GM23338 (cell line): ENCODE measurements around the gene MAN1C1. TPM values are rescaled to one million over a fixed set of nuclear protein-coding genes. Genes with fewer than 3 reads are reported as not detected.

Source experiments
- ATAC-seq: fragments of 200-7000 bp; cut with Tn5 transposase; 3 replicates; pipeline ENCODE4 v1.9.1; 2020
- DNase-seq: peaks from one replicate; pipeline ENCODE4 v3.0.0-alpha.2; 2015; ENCODE audit warnings: low spot score
- H2AFZ ChIP-seq: fragments of 200-600 bp; sonication (generic); 2 replicates; pipeline ENCODE4 v1.8.0; 2016; ENCODE audit warnings: antibody characterized with exemption, mild to moderate bottlenecking, moderate library complexity
- H3F3A ChIP-seq: fragments of 200-600 bp; sonication (generic); replicated peaks from 2 replicates; pipeline ENCODE4 v1.8.0; 2017; ENCODE audit warnings: antibody characterized with exemption, mixed run types, low read depth
- H3K27ac ChIP-seq: fragments of 200-600 bp; sonication (generic); 2 replicates; pipeline ENCODE4 v1.6.1; 2016; ENCODE audit warnings: low read depth
- H3K27me3 ChIP-seq: fragments of 200-600 bp; sonication (generic); 2 replicates; pipeline ENCODE4 v1.8.0; 2016; ENCODE audit warnings: mild to moderate bottlenecking, mixed run types, moderate library complexity; ENCODE audit not compliant: insufficient read depth
- H3K36me3 ChIP-seq: fragments of 200-600 bp; sonication (generic); 2 replicates; pipeline ENCODE4 v1.8.0; 2016; ENCODE audit warnings: mild to moderate bottlenecking; ENCODE audit not compliant: insufficient read depth
- H3K4me1 ChIP-seq: fragments of 200-600 bp; sonication (generic); 2 replicates; pipeline ENCODE4 v1.8.0; 2016; ENCODE audit warnings: mild to moderate bottlenecking, moderate library complexity; ENCODE audit not compliant: insufficient read depth
- H3K4me2 ChIP-seq: fragments of 200-600 bp; sonication (generic); 2 replicates; pipeline ENCODE4 v1.7.1; 2017; ENCODE audit warnings: mixed run types
- H3K4me3 ChIP-seq: fragments of 200-600 bp; sonication (generic); 2 replicates; pipeline ENCODE4 v1.6.1; 2016; ENCODE audit warnings: mixed run types
- H3K79me2 ChIP-seq: fragments of 200-600 bp; sonication (generic); replicated peaks from 2 replicates; pipeline ENCODE4 v1.8.0; 2017; ENCODE audit warnings: mild to moderate bottlenecking; ENCODE audit not compliant: insufficient read depth
- H3K9me2 ChIP-seq: fragments of 200-600 bp; sonication (generic); 2 replicates; pipeline ENCODE4 v1.8.0; 2017; ENCODE audit not compliant: insufficient read depth
- H4K20me1 ChIP-seq: fragments of 200-600 bp; sonication (generic); replicated peaks from 2 replicates; pipeline ENCODE4 v1.8.0; 2017; ENCODE audit warnings: mild to moderate bottlenecking; ENCODE audit not compliant: insufficient read depth
- H3K27ac Mint-ChIP-seq: 2 replicates; pipeline ENCODE4 v1.8.0; 2020; ENCODE audit warnings: inconsistent platforms, mild to moderate bottlenecking, moderate library complexity, mixed read lengths
- H3K27me3 Mint-ChIP-seq: 3 replicates; pipeline ENCODE4 v1.8.0; 2022; ENCODE audit warnings: low read depth, mild to moderate bottlenecking, moderate library complexity, mixed read lengths, inconsistent platforms; ENCODE audit not compliant: insufficient read depth, poor library complexity
- H3K36me3 Mint-ChIP-seq: 3 replicates; pipeline ENCODE4 v1.8.0; 2021; ENCODE audit warnings: low read depth, mild to moderate bottlenecking, inconsistent platforms, moderate library complexity, mixed read lengths
- H3K4me1 Mint-ChIP-seq: 3 replicates; pipeline ENCODE4 v1.8.0; 2020; ENCODE audit warnings: mild to moderate bottlenecking, inconsistent platforms, mixed read lengths
- H3K4me3 Mint-ChIP-seq: 3 replicates; pipeline ENCODE4 v1.8.0; 2021; ENCODE audit warnings: moderate library complexity, mild to moderate bottlenecking, inconsistent platforms, mixed read lengths
- H3K9me3 Mint-ChIP-seq: 3 replicates; pipeline ENCODE4 v1.8.0; 2020; ENCODE audit warnings: moderate library complexity, mild to moderate bottlenecking, inconsistent platforms, mixed read lengths
- ETS1 ChIP-seq: IDR thresholded peaks from 2 replicates; pipeline ENCODE4 v1.6.1; 2016; ENCODE audit warnings: antibody characterized with exemption
- JUNB ChIP-seq: IDR thresholded peaks from one replicate; pipeline ENCODE4 v1.6.1; 2016; ENCODE audit warnings: antibody characterized with exemption; ENCODE audit not compliant: unreplicated experiment
- POLR2AphosphoS5 ChIP-seq: IDR thresholded peaks from 2 replicates; pipeline ENCODE4 v1.6.1; 2016; ENCODE audit warnings: antibody characterized with exemption, low read depth
- ZNF114 ChIP-seq: fragments of 250-450 bp; sonication (Bioruptor Pico); IDR thresholded peaks from 2 replicates; pipeline ENCODE4 v1.5.0; 2020; ENCODE audit warnings: mild to moderate bottlenecking, moderate library complexity
- ZNF462 ChIP-seq: fragments of 250-450 bp; sonication (Bioruptor Pico); IDR thresholded peaks from 2 replicates; pipeline ENCODE4 v1.5.0; 2020; ENCODE audit warnings: mild to moderate bottlenecking, moderate library complexity
- polyA plus RNA-seq: library from polyadenylated mRNA; unstranded; fragments of >200 nt; fragmentation: Nextera tagmentation; extraction: Ambion mirVana; gene quantifications from 2 replicates; pipeline ENCODE4 v1.2.1, GENCODE V29; 2016
- total RNA-seq: library from RNA; depleted of rRNA; stranded (reverse); fragments of >200 nt; shearing (Covaris generic); gene quantifications from 2 replicates; pipeline ENCODE4 v1.2.3, GENCODE V29; 2014

MAN1C1 gene
- total and polyA plus RNA-seq, 2 experiments from 2014 or later, result 5.4 to 13.6 TPM

GRCh38 chr1:25819491-25820246, 203.1 kb downstream of the MAN1C1 start, which contains the start of gene MTFR1L:
Gene MTFR1L, plus strand, starts transcription at chr1:25819954. Its CDS starts 3,151 bp downstream, at chr1:25823105.
- Histone ChIP-seq H3K4me3 (peak within 1 kb of the TSS; percentile 94), H3F3A (peaks cover 18% of the 10 kb centered on the region), H3K36me3 (no peaks in the 10 kb centered on the region), H3K27ac (peak within 1 kb of the TSS; percentile 80), H3K9me2 (no peaks in the 10 kb centered on the region), H2AFZ (peak within 1 kb of the TSS; percentile 97), H3K4me1 (peaks cover 24% of the 10 kb centered on the region), H3K4me2 (peak within 1 kb of the TSS; percentile 99), H4K20me1 (0 out of 2 replicates have a peak, but pooled peaks cover 6% of the 10 kb centered on the region), H3K79me2 (0 out of 2 replicates have a peak, but pooled peaks cover 2% of the 10 kb centered on the region), H3K27me3 (peaks cover 13% of the 10 kb centered on the region)
- peaks cover 11% of the 10 kb centered on the region; the same call in 1 of the 3 replicates for H3K36me3 Mint-ChIP-seq
- peak; percentile 87 for ATAC-seq
- peak; percentile 92 for DNase-seq
- H3K4me1 Mint-ChIP-seq, result peaks cover 30% of the 10 kb centered on the region
- peaks cover 19% of the 10 kb centered on the region for H3K27me3 Mint-ChIP-seq
- TF ChIP-seq POLR2AphosphoS5 (peak; percentile 97), ETS1 (peak; percentile 64; the same call in 1 of the 2 replicates), JUNB (no peak), ZNF462 (CRISPR knock-in tag) (no peak), ZNF114 (CRISPR knock-in tag) (no peak)
- peak within 1 kb of the TSS; percentile 100 for H3K4me3 Mint-ChIP-seq
- H3K27ac Mint-ChIP-seq, result peak within 1 kb of the TSS; percentile 97
- H3K9me3 Mint-ChIP-seq, result no peaks in the 10 kb centered on the region
